GM12878 (cell line): ENCODE data around the gene ARHGAP6. TPM values are rescaled to one million over a fixed set of nuclear protein-coding genes. Genes with fewer than 3 reads are reported as not detected.

Experiments used
- ATAC-seq: fragments of 200-7000 bp; cut with Tn5 transposase; 3 replicates; pipeline ENCODE4 v1.9.1; 2020; ENCODE audit warnings: mild to moderate bottlenecking, moderate library complexity
- BruUV-seq: library from RNA; stranded (reverse); fragments of 400-500 nt; replicated peaks from 2 replicates; lab custom pipeline; 2021; lab: Mats Ljungman, UMichigan
- CTCF ChIA-PET: fragments of 300-600 bp; sonication (Branson Sonifier 250); formaldehyde crosslinking; extraction: SDS; loops from one replicate; lab custom pipeline; 2021; ENCODE audit warnings: inconsistent platforms; lab: Yijun Ruan, JAX
- POLR2A ChIA-PET: fragments of 350-600 bp; formaldehyde crosslinking; extraction: SDS; loops from one replicate; lab custom pipeline; 2021; ENCODE audit warnings: inconsistent platforms; lab: Charles Lee
- RAD21 ChIA-PET: fragments of 300-600 bp; sonication (Branson Sonifier 250); formaldehyde crosslinking; loops from one replicate; lab custom pipeline; 2023; ENCODE audit warnings: antibody characterized with exemption; ENCODE audit not compliant: unreplicated experiment; lab: Charles Lee
- SMC1A ChIA-PET: fragments of 300-600 bp; sonication (Branson Sonifier 250); formaldehyde crosslinking; loops from one replicate; lab custom pipeline; 2023; ENCODE audit not compliant: unreplicated experiment, uncharacterized antibody; lab: Charles Lee
- DNase-seq: peaks from one replicate; pipeline ENCODE4 v3.0.0-alpha.2; 2011; ENCODE audit warnings: low read depth, low spot score
- FAIRE-seq: peaks from 3 replicates; lab custom pipeline; 2011; peaks lifted over from hg19 to GRCh38; lab: Jason Lieb, UNC
- H2AFZ ChIP-seq: 2 replicates; pipeline ENCODE4 v1.6.0; 2011; ENCODE audit warnings: low read depth, low read length, control low read depth; ENCODE audit not compliant: control insufficient read depth
- H3K27ac ChIP-seq: 2 replicates; pipeline ENCODE4 v1.5.1; 2011; ENCODE audit warnings: control low read depth; ENCODE audit not compliant: control insufficient read depth, insufficient read depth
- H3K27me3 ChIP-seq, 2 experiments: replicated peaks in 1 of 2; 2 replicates each; pipeline versions ENCODE4 v1.6.0 to v1.6.1; 2011; ENCODE audit warnings: low read length in 1 of 2; ENCODE audit not compliant: control insufficient read depth in 2 of 2, insufficient read depth in 2 of 2
- H3K36me3 ChIP-seq, 2 experiments: 2 replicates each; pipeline ENCODE4 v1.5.1; 2011; ENCODE audit warnings: low read length in 1 of 2; ENCODE audit not compliant: control insufficient read depth in 2 of 2, insufficient read depth in 2 of 2
- H3K4me1 ChIP-seq: 2 replicates; pipeline ENCODE4 v1.6.1; 2011; ENCODE audit warnings: mild to moderate bottlenecking, low read length, moderate library complexity, mixed read lengths; ENCODE audit not compliant: control insufficient read depth, insufficient read depth
- H3K4me2 ChIP-seq: 2 replicates; pipeline ENCODE4 v1.6.0; 2011; ENCODE audit warnings: control low read depth; ENCODE audit not compliant: control insufficient read depth, insufficient read depth
- H3K4me3 ChIP-seq: fragments of 200-600 bp; sonication (generic); 2 replicates; pipeline ENCODE4 v1.5.1; 2016
- H3K79me2 ChIP-seq: 2 replicates; pipeline ENCODE4 v1.6.0; 2011; ENCODE audit warnings: low read length; ENCODE audit not compliant: control insufficient read depth, insufficient read depth
- H3K9ac ChIP-seq: 2 replicates; pipeline ENCODE4 v1.8.0; 2011; ENCODE audit warnings: low read length, control low read depth, mixed read lengths; ENCODE audit not compliant: control insufficient read depth, insufficient read depth
- H3K9me3 ChIP-seq: replicated peaks from 3 replicates; pipeline ENCODE4 v1.5.1; 2011; ENCODE audit warnings: mild to moderate bottlenecking, low read length; ENCODE audit not compliant: control insufficient read depth, insufficient read depth
- H4K20me1 ChIP-seq: 2 replicates; pipeline ENCODE4 v1.6.0; 2011; ENCODE audit not compliant: control insufficient read depth, insufficient read depth
- BCL3 ChIP-seq: IDR thresholded peaks from 2 replicates; pipeline ENCODE4 v1.6.1; 2011; ENCODE audit warnings: borderline replicate concordance, low read depth, mild to moderate bottlenecking, moderate library complexity, low read length; ENCODE audit not compliant: insufficient read depth, poor library complexity, severe bottlenecking
- BHLHE40 ChIP-seq, 2 experiments: fragments of 450-650 bp in 1 of 2; IDR thresholded peaks; 2 replicates each; pipeline ENCODE4 v1.6.1; 2011 to 2017; ENCODE audit warnings: low read depth in 2 of 2, borderline replicate concordance in 1 of 2, improper control_type of control experiment in 1 of 2, low read length in 1 of 2, mild to moderate bottlenecking in 1 of 2
- BRCA1 ChIP-seq: IDR thresholded peaks from 2 replicates; pipeline ENCODE4 v1.6.1; 2011; ENCODE audit warnings: low read depth, low read length, improper control_type of control experiment
- EGR1 ChIP-seq, 2 experiments: IDR thresholded peaks; 1 replicate in 1 of 2; 2 replicates in 1 of 2; pipeline ENCODE4 v1.6.1; 2011 to 2012; ENCODE audit warnings: low read depth in 2 of 2, low read length in 2 of 2, borderline replicate concordance in 1 of 2, mild to moderate bottlenecking in 1 of 2, moderate library complexity in 1 of 2
- FOXM1 ChIP-seq: IDR thresholded peaks from 2 replicates; pipeline ENCODE4 v1.6.1; 2012; ENCODE audit warnings: low read depth, mild to moderate bottlenecking, inconsistent platforms, low read length, moderate library complexity
- MYC ChIP-seq: IDR thresholded peaks from 2 replicates; pipeline ENCODE4 v1.6.1; 2011; ENCODE audit warnings: mild to moderate bottlenecking, low read length, moderate library complexity, inconsistent platforms; ENCODE audit not compliant: insufficient read depth, insufficient replicate concordance, insufficient read length, severe bottlenecking
- NFXL1 ChIP-seq: fragments of 450-650 bp; IDR thresholded peaks from 2 replicates; pipeline ENCODE4 v1.6.1; 2017; ENCODE audit warnings: antibody characterized with exemption, mild to moderate bottlenecking, borderline replicate concordance
- POU2F2 ChIP-seq: IDR thresholded peaks from 3 replicates; pipeline ENCODE4 v1.6.1; 2011; ENCODE audit warnings: low read depth, mild to moderate bottlenecking, low read length, borderline replicate concordance
- RFX5 ChIP-seq: IDR thresholded peaks from 2 replicates; pipeline ENCODE4 v1.6.1; 2011; ENCODE audit warnings: low read depth, low read length, improper control_type of control experiment
- SPI1 ChIP-seq: IDR thresholded peaks from 2 replicates; pipeline ENCODE4 v1.6.1; 2011; ENCODE audit warnings: low read depth, mild to moderate bottlenecking, low read length, moderate library complexity, borderline replicate concordance; ENCODE audit not compliant: insufficient read depth
- STAT1 ChIP-seq: fragments of 450-650 bp; conservative IDR thresholded peaks from 2 replicates; pipeline ENCODE4 v1.6.1; 2014; ENCODE audit warnings: antibody characterized with exemption, mild to moderate bottlenecking
- SUZ12 ChIP-seq: fragments of 200-600 bp; sonication (generic); IDR thresholded peaks from one replicate; pipeline ENCODE4 v1.6.1; 2018; ENCODE audit warnings: antibody characterized with exemption, mild to moderate bottlenecking; ENCODE audit not compliant: unreplicated experiment
- TARDBP ChIP-seq: IDR thresholded peaks from 2 replicates; pipeline ENCODE4 v1.6.1; 2016; ENCODE audit warnings: borderline replicate concordance
- WGBS: methylation state at CpG from one replicate; pipeline ENCODE4 v1.1.6; 2016; ENCODE audit warnings: low lambda C conversion rate; ENCODE audit not compliant: insufficient replicate concordance, insufficient coverage; ENCODE audit errors: missing lambda C conversion rate; 5-methylcytosine and 5-hydroxymethylcytosine counted together
- in situ Hi-C: fragments of 300-500 bp; cut with MboI; formaldehyde crosslinking; loops from 9 replicates; pipeline ENCODE4 v1.14.3; 2018; ENCODE audit warnings: mixed read lengths
- intact Hi-C: fragments of 100-400 bp; cut with micrococcal nuclease; formaldehyde crosslinking; loops from one replicate; pipeline ENCODE4 v1.14.2; 2022; ENCODE audit not compliant: unreplicated experiment
- polyA plus RNA-seq, 11 experiments: library from polyadenylated mRNA; depleted of rRNA in 4 of 11; unstranded in 6 of 11; stranded (reverse) in 5 of 11; fragments of >200 nt; fragmentation: Nextera tagmentation in 4 of 11; fragmentation: Illumina TruSeq in 1 of 11; extraction: Ambion mirVana in 4 of 11; extraction: Trizol in 1 of 11; gene quantifications; 1 replicate in 1 of 11; 2 replicates in 10 of 11; pipeline versions ENCODE4 v1.2.1 to v1.2.3, GENCODE V29; 2011 to 2016; ENCODE audit warnings: inconsistent platforms in 2 of 11, missing spikeins in 2 of 11, low read depth in 1 of 11
- total RNA-seq, 4 experiments: library from RNA; depleted of rRNA in 3 of 4; stranded (reverse); fragments of >200 nt in 3 of 4; fragmentation: Illumina TruSeq in 1 of 4; extraction: Trizol in 1 of 4; gene quantifications; 2 replicates each; pipeline versions ENCODE4 v1.2.1 to v1.2.3, GENCODE V29; 2013 to 2021

ARHGAP6 gene
- total and polyA plus RNA-seq, 10 of the 15 experiments (the other 5 are each of a cell fraction or from before 2014, with no cell fraction given) = 0.20 to 1.8 (median 0.76) TPM

DNA sequence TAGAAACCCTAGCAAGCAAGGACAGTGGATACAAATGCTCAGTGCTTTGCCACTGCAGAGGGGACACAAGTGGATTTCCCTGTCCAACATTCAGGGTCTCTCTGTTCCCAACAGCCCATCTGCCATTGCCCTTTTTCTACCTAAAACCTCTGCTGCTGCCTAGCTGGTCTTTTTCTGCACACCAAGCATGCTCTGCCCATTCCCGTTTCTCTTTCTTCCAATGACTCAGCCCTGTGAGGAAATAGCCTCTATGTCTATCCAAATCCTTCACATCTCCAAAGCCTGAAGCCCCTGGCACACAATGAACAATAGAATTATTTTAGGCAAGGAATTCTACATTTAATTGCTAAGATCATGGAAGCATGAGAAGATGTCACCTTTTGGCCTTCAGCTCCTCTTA lies 378.2 kb downstream of the ARHGAP6 start:
- Histone ChIP-seq H3K4me1 (no peaks in the 10 kb centered on the region), H3K27ac (no peak overlapping the region), H3K27me3 (no peaks in the 10 kb centered on the region), H2AFZ (no peak overlapping the region), H4K20me1 (no peaks in the 10 kb centered on the region), H3K9ac (no peak overlapping the region), H3K4me3 (no peak overlapping the region), H3K79me2 (no peaks in the 10 kb centered on the region), H3K36me3 (no peaks in the 10 kb centered on the region), H3K9me3 (no peaks in the 10 kb centered on the region), H3K4me2 (no peak overlapping the region)
- BruUV-seq = no TSS peak
- no peak for FAIRE-seq
- ChIA-PET POLR2A (no interaction called here), CTCF (no interaction called here), RAD21 (no interaction called here), SMC1A (interaction anchor here (1.1 to 1.6 kb wide), 3 partner anchors 16 to 132 kb away, joined by 3 read pairs; no protein-coding TSS in a partner anchor)
- TF ChIP-seq SPI1 (no peak), RFX5 (no peak)
- ATAC-seq = no peak
- DNase-seq = no peak
- intact Hi-C loops (no loop called here), in situ Hi-C loops (no loop called here)
- WGBS = 6% methylated on average over 1 of the region's 1 CpG

GRCh38 chrX:11285651-11286050 lies 380.1 kb downstream of the ARHGAP6 start:
- no peaks in the 10 kb centered on the region for H3K36me3 ChIP-seq
- no peak overlapping the region for H2AFZ ChIP-seq
- DNase-seq (no peak), ATAC-seq (no peak), FAIRE-seq (no peak)
- H3K4me3 ChIP-seq = no peak overlapping the region
- H3K79me2 ChIP-seq = no peaks in the 10 kb centered on the region
- no peak overlapping the region for H3K4me2 ChIP-seq
- ChIA-PET POLR2A (no interaction called here), CTCF (interaction anchor here (0.7 kb wide), 1 partner anchor 45 kb away, joined by 3 read pairs; no protein-coding TSS in a partner anchor), RAD21 (no interaction called here), SMC1A (no interaction called here)
- no peaks in the 10 kb centered on the region for H3K27me3 ChIP-seq
- intact Hi-C loops = no loop called here
- no peaks in the 10 kb centered on the region for H3K4me1 ChIP-seq
- TF ChIP-seq POU2F2 (no peak), EGR1 (IDR thresholded peaks at IDR 0.05; ENCODE audit: borderline replicate concordance in 1 of 2, low read depth in 2 of 2, low read length in 2 of 2) (no peak), SUZ12 (no peak), BCL3 (no peak), STAT1 (no peak), BRCA1 (no peak), FOXM1 (no peak), BHLHE40 (IDR thresholded peaks at IDR 0.05; ENCODE audit: borderline replicate concordance in 1 of 2, low read depth in 2 of 2, low read length in 1 of 2) (no peak), NFXL1 (no peak), MYC (no peak), SPI1 (no peak), TARDBP (no peak)
- H4K20me1 ChIP-seq = no peaks in the 10 kb centered on the region
- H3K27ac ChIP-seq = no peak overlapping the region
- H3K9ac ChIP-seq = no peak overlapping the region
- 3% methylated on average over 3 of the region's 3 CpGs for WGBS
- no TSS peak for BruUV-seq
- in situ Hi-C loops = no loop called here
- no peaks in the 10 kb centered on the region for H3K9me3 ChIP-seq
